Activated CD8-positive, alpha-beta memory T cell treated with anti-CD3 and anti-CD28 coated beads, Interleukin-2, amount 50 U/mL, for 24 hours (primary cell): ENCODE measurements around the gene IL25.
"Not testable (repeated sequence)": the region's sequence is repeated elsewhere in the genome, so short reads cannot be mapped to it uniquely, and the experiment has no call there.

Source experiments
- DNase-seq: peaks from one replicate; pipeline ENCODE4 v3.0.0-alpha.2; 2020; ENCODE audit errors: extremely low read depth

The IL25 gene

DNA sequence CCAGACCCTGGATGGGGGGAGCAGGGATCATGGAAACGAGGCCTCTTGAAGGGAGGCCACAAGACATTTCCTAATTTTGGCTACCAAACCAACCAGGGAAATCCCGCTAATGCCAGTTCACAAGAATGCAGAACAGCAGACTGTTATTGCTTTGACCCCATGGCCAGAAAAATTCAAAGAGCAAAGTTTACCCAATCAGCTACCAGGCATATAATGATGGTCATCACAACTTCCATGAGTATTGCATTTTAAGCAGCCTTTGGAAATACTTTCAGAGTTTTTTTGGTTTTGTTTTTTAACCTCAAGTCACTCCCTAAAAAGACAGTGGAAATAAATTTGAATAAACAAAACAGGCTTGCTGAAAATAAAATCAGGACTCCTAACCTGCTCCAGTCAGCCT lies at the start of gene IL25:
Gene IL25 (plus strand): TSS at position 301 of the 400 bp plus-strand sequence.
- DNase-seq: no peak

DNA sequence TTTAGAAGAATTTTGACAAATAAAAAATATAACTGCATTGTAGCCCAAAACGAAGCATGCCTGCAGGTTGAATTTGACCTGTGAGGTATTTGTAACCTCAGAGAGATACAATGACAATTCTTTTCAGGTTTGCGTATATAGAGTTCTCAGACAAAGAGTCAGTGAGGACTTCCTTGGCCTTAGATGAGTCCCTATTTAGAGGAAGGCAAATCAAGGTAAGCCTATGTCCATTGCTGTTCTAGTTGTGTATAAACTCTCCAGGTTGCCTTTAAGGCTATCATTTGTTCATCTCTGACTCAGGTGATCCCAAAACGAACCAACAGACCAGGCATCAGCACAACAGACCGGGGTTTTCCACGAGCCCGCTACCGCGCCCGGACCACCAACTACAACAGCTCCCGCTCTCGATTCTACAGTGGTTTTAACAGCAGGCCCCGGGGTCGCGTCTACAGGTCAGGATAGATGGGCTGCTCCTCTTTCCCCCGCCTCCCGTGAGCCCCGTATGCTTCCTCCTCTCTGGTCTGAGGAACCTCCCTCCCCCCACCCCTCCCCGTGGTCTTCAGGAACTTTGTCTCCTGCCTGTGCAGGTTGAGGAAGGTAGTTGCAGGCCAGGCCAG lies 48.7 kb upstream of the IL25 start:
- no peak for DNase-seq

DNA sequence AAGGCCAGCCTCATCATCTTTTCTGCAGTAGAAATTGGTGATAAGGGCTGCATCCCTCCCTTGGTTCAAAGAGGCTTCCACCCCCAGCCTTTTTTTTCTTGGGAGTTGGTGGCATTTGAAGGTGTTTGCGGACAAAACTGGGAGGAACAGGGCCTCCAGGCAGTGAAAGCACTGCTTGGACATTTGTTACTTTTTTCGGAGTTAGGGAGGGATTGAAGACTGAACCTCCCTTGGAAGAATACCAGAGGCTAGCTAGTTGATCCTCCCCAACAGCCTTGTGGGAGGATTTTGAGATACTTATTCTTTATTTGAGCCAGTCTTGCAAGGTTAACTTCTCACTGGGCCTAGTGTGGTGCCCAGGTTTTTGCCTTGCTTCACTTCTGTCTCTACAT lies 48.2 kb upstream of the IL25 start:
- DNase-seq: no peak

DNA sequence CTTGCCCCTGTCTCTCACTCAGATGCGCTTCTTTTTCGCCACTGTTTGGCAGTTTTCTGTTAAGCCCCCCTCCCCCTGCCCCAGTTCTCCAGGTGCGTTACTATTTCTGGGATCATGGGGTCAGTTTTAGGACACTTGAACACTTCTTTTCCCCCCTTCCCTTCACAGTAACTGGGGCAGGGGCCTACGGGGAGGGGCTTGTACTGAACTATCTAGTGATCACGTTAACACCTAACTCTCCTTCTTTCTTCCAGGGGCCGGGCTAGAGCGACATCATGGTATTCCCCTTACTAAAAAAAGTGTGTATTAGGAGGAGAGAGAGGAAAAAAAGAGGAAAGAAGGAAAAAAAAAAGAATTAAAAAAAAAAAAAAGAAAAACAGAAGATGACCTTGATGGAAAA lies 47.6 kb upstream of the IL25 start:
- no peak for DNase-seq

DNA sequence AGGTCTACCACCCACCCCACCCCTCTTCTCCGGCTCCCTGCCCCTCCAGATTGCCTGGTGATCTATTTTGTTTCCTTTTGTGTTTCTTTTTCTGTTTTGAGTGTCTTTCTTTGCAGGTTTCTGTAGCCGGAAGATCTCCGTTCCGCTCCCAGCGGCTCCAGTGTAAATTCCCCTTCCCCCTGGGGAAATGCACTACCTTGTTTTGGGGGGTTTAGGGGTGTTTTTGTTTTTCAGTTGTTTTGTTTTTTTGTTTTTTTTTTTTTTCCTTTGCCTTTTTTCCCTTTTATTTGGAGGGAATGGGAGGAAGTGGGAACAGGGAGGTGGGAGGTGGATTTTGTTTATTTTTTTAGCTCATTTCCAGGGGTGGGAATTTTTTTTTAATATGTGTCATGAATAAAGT lies 46.9 kb upstream of the IL25 start:
- DNase-seq: not testable (repeated sequence)

DNA sequence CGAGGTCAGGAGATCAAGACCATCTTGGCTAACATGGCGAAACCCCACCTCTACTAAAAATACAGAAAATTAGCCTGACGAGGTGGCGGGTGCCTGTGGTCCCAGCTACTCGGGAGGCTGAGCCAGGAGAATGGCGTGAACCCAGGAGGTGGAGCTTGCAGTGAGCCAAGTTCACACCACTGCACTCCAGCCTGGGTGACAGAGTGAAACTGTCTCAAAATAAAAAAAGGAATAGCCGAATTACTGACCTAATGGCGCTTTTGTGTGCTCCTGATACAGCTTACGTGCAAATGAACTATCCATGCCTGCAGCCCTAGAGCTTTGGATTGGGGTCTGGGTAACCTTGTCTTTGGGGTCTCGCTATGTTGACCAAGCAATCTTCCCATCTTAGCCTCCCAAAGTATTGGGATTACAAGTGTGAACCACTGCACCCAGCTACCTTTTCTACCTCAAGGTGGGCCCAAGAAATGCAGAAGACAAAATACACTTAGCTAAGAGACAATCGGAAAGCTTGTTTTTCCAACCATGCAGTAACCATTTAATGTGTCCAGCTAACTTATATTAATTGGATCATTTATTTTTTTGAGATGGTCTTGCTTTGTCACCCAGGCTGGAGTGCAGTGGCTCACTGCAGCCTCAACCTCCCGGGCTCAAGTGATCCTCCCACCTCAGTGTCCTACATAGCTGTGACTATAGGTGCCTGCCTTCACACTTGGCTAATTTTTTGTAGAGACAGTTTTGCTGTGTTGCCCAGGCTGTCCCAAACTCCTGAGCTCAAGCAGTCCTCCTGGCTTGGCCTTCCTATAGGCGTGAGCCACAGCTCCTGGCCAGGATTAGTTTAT lies 45.9 kb upstream of the IL25 start:
- DNase-seq: no peak

DNA sequence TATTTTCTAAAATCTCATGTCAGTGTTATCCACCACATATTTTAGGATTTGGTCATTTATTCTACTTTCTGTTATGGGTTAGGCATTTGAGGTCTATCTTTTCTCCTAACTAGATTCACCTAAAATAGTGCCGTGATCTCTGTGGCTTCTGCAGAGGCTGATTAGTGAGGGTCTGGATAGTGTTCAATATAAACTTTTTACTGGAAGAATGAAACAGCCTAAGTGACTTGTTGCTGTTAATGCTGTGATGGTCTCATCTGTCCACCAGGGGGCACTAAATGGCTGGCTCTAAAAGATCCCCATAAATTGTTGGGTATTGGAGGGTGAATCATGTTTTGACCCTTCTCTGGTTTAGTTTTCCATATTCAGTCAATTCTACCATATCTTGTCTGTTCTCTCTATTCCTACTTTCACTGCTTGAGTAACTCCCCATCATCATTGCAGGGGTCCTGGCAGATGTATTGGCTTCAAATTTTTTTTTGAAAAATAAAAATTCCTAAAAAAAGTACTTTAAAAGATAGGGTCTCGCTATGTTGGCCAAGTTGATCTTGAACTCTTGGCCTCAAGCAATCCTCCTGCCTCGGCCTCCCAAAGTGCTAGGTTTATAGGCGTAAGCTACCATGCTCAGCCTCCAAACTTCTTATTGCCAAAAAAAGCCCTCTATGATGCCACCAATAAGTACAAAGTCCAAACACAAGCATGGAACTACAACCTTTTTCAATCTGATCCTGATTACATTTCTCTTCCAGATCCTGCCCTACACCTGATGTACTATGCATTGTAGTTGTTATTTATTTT lies 44.5 kb upstream of the IL25 start:
- DNase-seq: peak; percentile 28

DNA sequence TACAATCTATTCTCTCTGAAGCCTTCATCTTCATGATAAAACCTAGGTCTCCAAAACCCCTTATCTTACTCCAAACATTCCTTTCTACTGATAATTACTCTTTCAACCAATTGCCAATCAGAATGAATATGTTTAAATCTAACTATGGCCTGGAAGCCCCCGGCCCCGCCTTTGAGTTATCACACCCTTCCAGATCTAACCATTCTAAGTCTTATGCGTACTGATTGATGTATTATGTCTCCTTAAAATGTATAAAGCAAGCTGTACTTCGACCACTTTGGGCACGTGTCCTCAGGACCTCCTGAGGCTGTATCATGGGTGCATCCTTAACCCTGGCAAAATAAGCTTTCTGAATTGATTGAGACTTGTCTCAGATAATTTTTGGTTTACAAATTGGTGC lies 37.0 kb upstream of the IL25 start:
- DNase-seq: no peak

DNA sequence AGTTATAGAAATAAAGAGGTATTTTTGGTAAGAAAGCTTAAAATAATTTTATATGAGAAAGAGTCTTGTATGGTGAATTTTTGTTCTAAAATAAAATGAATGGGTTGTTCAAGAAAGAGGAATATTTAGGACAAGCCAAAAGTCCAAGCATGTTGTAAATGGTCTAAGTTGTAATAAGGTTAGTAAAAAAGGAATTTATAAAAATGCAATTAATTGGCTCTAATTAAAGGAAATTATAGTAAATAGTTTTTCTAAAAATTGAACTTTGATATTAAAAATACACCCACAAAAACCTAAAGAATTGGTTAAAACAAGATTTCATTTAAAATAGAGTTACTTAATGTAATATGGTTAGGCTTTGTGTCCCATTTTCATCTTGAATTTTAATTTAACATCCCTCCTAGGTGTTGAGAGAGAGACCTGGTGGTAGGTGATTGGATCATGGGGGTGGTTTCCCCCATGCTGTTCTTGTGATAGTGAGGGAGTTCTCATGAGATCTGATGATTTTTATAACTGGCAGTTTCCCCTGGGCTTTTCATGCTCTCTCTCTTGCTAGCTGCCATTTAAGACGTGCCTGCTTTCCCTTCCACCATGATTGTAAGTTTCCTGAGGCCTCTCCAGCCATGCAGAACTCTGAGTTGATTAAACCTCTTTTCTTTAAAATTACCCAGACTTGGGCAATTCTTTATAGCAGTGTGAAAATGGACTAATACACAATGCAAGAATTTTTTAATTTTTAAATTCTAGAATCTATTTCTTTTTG lies 32.9 kb upstream of the IL25 start:
- DNase-seq: no peak

DNA sequence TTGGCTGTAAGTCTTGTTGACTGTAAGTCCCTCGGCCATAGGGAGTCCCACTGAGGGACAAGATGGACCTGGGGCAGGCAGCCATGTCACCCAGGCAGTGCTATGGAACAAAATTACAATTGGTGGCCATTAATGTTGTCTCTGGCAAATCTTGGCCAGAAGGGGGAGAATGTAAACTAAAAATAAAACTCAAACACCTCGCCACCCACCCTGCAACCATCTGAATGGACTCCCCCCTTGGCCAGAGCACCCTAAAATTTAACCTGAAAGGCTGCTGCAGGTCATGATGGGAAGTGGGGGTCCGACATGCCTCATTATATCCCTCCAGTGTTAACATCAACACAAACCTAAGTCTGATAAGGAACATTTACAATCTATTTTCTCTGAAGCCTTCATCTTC lies 28.1 kb upstream of the IL25 start:
- no peak for DNase-seq

DNA sequence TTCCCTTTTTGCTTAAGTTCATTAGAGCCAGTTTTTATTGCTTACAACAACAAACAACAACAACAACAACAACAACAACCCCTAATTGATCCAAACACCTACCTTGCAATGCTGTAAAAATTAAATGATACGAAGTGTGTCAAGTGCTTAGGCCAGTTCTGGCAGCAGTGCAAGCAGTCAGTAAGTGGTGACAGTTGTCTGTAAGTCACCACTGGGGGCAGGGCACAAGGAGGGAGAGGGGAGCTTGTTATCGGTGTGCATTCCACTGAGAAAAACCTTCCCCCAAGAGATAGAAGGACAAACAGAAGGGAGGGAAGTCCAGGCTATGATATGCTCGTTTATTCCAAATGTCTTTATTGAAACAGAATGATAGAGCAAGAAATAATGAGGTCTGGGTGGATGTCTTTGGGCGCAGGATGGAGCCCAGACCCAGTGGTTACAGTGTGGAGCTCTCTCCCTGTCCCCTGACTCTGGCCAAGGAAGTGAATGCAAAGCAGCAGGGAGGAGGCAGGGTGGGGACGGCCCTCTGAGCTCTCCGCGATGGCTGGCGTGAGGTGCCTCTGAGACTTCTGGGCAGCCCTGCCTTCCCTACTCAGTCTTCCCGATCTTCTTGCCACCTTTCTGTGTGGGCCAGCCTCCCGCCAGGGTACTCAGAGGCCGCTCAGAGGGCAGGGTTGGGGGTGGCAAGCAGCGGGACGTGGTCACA lies 26.5 kb upstream of the IL25 start:
- no peak for DNase-seq

DNA sequence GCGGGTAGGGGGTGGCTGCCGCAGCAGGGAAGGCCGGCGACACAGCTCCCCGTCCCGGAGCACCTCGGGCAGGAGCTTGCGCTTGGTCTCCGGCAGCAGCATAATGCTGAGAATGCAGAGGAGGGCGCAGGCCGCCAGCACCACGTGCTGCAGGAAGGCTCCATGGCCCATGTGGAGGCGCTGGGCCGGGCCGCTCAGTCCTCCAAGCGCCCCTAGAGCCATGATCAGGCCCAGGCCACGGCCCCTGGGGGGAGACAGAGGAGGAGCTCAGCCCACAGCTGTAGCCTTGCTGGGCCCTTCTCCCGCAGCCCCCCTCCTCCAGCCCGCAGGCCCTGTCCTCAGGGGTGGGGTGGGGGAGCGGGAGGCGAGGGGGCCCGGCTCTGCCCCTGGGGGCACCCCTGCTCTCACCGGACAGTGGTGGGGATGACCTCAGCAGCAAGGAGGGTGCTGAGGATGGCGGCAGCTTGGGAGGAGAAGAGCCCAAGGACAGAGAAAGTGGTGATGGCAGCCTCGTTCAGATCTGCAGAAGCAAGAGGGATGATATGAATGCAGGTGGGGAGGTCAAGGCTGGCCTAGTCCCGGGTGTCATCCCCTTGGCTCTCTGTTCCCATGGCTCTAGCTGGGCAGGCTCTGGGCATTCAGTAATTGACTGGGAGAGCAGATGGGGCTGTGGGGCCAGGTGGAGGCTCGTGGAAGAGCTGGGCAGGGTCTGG lies 25.8 kb upstream of the IL25 start:
- no peak for DNase-seq

DNA sequence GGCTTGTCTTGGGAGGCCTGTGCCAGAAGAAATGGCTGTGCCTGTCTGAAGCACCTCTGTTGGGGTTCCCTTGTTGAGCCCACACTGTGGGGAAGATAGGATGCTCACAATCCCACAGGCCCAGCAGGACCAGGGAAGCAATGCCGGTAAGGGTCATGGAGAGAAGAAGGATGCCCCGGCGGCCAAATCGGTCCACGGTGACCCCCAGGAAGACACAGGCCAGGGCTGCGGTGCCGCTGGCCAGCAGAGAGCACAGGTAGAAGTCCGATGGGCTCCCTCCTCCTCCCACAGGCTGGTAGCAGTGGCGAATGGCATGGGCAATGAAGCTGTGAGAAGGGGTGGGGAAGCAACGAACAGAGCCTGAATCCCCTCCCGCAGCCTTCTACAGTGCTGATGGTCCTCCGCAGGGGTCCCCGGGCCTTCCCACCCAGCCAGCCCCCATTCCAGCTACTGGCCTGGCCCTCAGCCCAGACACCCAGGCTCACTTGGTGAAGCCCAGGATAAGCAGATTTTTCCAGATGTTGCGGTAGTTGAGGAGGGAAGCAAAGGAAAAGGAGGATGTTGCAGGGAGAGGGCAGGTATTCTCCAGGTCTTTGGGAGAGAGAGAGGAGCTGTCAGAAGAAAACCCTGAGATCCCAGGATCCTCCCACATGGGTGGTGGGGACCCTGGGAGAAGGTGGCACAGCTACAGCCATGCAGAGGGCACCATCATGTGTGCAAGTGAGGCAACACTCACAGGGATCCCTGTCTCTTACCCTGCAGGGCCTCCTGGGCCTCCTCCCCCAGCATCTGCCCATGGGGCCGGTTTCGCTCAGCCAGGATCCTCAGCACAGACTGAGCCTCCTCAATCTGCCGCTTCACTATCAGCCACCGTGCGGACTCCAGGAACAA lies 25.0 kb upstream of the IL25 start:
- DNase-seq: no peak

DNA sequence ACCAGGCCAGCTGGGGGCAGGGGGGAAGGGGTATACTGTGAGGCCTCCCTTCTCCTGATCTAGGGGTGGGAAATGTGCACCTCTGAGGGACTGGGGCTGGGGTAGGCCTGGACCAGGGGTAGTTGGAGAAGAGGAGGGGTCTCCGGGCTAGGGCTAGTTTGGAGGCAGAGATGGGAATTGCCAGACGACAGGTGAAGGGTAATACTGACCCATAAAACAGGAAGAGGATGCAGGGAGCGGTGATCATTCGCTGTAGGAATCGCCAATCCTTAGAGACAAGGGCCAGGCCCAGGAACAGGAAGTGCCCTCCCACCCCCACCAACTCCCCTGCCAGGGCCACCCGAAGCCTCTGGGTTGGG lies 24.3 kb upstream of the IL25 start:
- DNase-seq: no peak

DNA sequence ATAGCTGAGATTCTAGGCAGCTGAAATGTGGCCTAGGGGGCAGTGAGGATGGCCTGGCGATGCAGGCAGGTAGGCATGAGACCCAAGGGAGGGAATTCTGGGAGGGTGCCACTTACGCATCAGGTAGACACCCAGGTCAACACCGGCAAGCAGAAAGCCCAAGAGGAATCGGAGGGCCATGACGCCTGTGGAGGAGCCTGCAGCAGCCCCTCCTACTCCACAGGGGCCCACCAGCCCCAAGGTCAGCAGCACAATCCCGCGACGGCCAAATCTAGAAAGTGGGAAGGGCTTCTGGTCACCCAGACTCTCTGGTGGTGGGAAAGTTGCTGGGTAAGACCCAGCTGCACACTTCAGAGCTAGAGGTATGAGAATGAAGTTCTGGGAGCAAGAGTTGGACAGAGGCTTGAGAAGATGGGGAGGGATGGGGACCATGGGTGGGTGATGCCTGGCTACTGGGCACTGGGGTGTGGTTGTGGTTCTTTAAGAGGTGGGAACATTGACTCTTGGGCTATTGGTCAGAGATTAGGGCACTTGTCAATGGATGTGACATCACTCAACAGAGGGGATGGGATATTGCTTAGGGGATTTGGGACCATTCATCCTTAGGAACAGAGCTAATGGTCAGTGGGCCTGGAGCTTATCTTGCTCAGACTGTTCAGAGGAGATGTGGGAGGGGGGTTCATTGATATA lies 23.3 kb upstream of the IL25 start:
- DNase-seq: no peak

DNA sequence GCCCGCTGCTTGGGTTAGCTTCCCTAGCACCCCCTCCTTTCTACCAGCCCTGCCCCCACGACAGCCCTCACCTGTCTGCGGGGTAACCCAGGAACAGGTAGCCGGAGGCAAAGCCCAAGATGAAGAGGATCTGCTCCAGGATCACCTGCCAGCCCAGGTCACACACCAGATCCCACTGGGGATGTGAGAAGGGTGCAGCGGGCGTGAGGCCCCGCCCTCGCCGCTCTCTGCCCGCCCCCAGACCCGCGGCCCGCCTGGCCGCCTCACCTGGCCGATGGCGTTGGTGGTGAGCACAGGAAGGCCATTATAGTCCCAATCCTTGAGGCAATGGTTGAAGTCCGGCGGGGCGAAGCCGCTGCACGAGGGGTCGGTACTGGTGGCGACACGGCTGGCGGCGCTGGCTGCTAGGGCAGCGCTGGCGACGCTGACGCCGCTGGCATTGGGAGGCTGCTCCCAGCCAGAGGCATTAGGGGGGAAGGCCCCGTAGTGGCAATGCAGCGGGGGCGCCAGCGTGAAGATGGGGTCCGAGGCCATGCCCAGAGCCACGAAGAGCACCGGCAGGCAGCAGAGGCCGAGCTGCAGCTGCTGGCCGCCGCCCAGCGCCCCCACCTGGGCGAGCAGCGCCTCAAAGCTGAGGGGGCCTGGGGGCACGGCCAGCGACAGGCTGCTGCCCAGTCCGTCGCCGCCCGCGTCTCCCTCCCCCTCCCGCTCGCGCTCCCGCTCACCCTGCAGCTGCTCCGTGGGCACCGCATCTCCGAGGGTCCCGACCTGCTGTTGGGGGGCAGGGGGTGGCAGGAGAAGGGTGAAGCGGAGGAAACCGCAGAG lies 20.7 kb upstream of the IL25 start:
- DNase-seq: no peak

DNA sequence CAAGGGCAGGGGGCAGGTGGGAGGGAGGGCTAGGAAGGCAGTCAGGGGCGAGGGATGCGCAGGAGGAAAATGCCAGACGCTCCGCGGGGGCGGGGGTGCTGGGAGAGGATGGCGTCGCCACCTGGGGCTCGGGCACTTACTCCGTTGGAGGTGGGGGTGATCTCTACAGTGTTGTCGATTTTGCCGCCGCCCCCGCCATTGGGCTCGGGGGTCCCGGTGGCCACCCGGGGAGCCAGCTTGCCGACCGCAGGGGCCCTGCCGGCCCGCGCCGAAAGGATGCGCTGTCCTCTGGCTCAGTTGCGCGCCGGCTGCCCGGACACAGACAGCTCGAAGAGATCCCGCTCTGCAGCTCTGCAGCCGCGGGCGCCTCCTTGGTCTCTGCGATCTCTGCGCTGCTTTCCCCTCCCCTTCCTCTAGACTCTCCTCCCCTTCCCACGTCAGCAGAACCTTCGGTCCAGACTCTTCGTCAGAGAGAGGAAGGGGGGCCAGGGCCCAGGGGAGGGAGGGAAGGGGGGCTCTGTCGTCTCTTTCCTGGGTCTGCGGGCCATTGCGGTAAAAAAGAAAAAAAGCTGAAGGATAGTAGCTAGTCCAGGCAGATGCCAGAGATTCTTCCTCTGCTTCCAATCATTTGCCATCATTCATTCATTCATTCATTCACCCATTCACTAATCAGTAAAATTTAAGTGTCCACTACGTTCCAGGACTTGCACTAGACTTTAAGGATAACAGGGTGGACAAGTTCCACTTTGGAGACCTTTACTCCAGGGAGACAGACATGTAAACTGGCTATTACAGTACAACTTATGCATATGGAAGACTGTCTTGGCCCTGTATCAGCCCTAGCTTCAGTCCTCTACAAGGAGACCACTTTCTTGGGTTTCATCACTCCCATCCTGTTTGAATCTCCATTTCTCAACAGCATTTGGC lies 19.8 kb upstream of the IL25 start, which contains the start of gene SLC22A17:
Gene SLC22A17 (minus strand): TSS at position 382 of the 927 bp plus-strand sequence.
- no peak for DNase-seq
